HG03378 (cell line): ENCODE results near the gene AZIN2.
A peak's percentile ranks its signal among the peaks of the same experiment; 100 is the strongest.
"Not testable (repeated sequence)": the region's sequence is repeated elsewhere in the genome, so short reads cannot be mapped to it uniquely, and the experiment has no call there.

Experiments
- ATAC-seq: cut with Tn5 transposase; IDR thresholded peaks from one replicate; pipeline ENCODE4 v1.9.1; 2021; ENCODE audit warnings: mild to moderate bottlenecking, moderate library complexity; ENCODE audit not compliant: unreplicated experiment

Gene AZIN2

GRCh38 chr1:33080885-33081553 is at the start of gene AZIN2:
Gene AZIN2 (plus strand): TSS chr1:33081153. CDS start chr1:33082250, 1,097 bp downstream.
- ATAC-seq: peak; percentile 90

GRCh38 chr1:33031506-33031905 is 49.4 kb upstream of the AZIN2 start:
- no peak for ATAC-seq

- no peak for ATAC-seq
These were observed 48.7 kb upstream of the AZIN2 start for GRCh38 chr1:33032126-33032869.

GRCh38 chr1:33036051-33036525 is 44.9 kb upstream of the AZIN2 start:
- no peak for ATAC-seq

- peak; percentile 96 for ATAC-seq
These were observed 44.1 kb upstream of the AZIN2 start, which contains the start of gene AK2 for GRCh38 chr1:33036526-33037503. Gene AK2 (minus strand): TSS chr1:33036883. CDS start chr1:33036828, 55 bp downstream.

GRCh38 chr1:33039840-33040239 is 41.1 kb upstream of the AZIN2 start:
- ATAC-seq: no peak

- no peak for ATAC-seq
These were observed 39.9 kb upstream of the AZIN2 start for GRCh38 chr1:33041026-33041425.

- no peak for ATAC-seq
These were observed 38.1 kb upstream of the AZIN2 start for GRCh38 chr1:33042831-33043230.

GRCh38 chr1:33043267-33044092 is 37.5 kb upstream of the AZIN2 start:
- ATAC-seq: no peak

GRCh38 chr1:33045246-33045645 is 35.7 kb upstream of the AZIN2 start:
- ATAC-seq: no peak

- ATAC-seq: no peak
These were observed 35.1 kb upstream of the AZIN2 start for GRCh38 chr1:33045814-33046213.

- ATAC-seq: not testable (repeated sequence)
These were observed 34.7 kb upstream of the AZIN2 start for GRCh38 chr1:33046234-33046633.

- ATAC-seq: no peak
These were observed 33.7 kb upstream of the AZIN2 start for GRCh38 chr1:33047290-33047689.

GRCh38 chr1:33047839-33048305 is 33.1 kb upstream of the AZIN2 start:
- no peak for ATAC-seq

GRCh38 chr1:33048426-33048825 is 32.5 kb upstream of the AZIN2 start:
- ATAC-seq: no peak

- no peak for ATAC-seq
These were observed 31.6 kb upstream of the AZIN2 start for GRCh38 chr1:33049371-33049770.

GRCh38 chr1:33050221-33051076 is 30.5 kb upstream of the AZIN2 start:
- no peak for ATAC-seq

- no peak for ATAC-seq
These were observed 25.5 kb upstream of the AZIN2 start for GRCh38 chr1:33055210-33056008.
